NCI-H128 (cell line): ENCODE data around the gene FRMD1.

Experiments
- DNase-seq: peaks from one replicate; lab custom pipeline; 2025; ENCODE audit not compliant: unreplicated experiment; lab: John Stamatoyannopoulos, UW

The FRMD1 gene

DNA sequence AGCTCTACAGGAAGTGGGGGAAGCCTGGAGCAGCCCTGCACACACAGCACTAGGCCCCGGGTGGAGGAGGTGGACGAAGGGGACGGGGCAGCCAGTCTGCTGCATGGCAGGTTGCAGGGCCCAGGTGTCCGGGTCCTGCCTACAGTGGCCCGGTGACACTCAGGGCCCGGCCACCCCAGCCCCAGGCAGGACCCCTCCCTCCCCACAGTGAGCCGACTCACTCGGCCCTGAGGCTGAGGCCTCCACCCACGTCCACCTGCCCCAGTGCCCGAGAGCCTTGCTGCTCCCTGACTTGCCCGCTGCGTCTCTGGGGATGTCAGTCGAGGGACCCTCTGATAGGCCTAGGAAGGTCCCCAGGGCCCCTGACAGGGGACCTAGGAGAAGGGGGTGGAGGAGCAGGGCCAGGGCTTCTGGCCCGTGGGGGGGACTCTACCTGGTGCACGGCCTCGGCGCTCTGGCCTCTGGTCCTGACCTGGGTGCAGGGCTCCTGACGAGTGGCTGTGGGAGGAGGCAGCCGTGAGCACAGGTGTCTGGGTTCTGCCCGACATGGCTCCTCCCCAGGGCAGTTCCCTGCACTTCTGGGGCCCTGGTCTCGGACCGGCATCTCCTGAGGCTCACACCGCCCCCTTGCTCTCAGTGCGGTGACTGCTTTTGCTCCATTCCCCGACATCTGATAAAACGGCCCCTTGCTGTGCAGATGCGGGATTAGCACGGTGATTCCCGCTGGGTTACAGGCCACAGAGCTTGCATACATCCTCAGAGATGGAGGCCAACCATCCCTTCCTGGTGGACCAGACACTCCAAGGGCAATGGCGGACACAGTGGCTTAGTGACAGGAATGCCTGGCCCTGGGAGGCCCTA is 20.1 kb downstream of the FRMD1 start:
- DNase-seq: no peak

- no peak for DNase-seq
These were observed 21.2 kb downstream of the FRMD1 start for GRCh38 chr6:168057836-168058235.

GRCh38 chr6:168056892-168057527 is 22.0 kb downstream of the FRMD1 start:
- no peak for DNase-seq

DNA sequence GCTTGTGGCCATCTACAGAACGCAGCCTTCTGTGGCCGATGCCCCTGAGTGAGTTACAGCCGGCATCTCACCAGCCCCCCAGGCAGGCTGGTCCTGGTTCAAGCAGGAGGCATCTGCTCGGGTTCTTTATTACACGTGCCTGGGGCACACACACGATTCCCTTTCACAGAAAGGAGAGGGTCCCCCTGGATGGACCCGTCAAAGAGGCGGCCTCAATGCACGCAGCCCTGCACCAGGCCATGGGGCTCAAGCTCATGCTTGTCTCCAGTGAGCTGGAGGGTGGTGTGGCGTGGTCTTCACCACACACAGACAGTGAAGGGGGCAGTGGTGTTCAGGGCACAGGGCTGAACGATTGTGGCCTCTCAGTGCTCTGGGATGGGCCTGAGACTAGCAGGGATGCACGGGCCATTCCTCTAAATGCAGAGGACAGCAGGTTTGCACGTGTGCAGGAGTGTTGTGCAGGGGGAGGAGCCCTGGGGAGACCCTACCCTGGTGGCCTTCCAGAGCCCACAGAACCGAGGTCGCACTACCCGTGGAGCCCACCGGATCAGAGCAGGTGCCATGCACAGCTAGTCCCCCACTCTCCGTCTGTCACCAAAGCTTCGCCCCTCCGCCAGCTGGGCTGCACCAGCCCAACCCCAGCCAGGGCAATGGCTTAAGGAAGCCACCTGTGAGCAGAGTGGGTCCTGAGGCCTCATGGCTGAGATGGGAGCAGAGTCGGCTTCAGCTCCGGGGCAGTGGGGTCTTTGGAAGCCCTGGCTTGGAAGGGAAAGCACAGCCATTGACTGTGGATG is 23.1 kb downstream of the FRMD1 start:
- no peak for DNase-seq

DNA sequence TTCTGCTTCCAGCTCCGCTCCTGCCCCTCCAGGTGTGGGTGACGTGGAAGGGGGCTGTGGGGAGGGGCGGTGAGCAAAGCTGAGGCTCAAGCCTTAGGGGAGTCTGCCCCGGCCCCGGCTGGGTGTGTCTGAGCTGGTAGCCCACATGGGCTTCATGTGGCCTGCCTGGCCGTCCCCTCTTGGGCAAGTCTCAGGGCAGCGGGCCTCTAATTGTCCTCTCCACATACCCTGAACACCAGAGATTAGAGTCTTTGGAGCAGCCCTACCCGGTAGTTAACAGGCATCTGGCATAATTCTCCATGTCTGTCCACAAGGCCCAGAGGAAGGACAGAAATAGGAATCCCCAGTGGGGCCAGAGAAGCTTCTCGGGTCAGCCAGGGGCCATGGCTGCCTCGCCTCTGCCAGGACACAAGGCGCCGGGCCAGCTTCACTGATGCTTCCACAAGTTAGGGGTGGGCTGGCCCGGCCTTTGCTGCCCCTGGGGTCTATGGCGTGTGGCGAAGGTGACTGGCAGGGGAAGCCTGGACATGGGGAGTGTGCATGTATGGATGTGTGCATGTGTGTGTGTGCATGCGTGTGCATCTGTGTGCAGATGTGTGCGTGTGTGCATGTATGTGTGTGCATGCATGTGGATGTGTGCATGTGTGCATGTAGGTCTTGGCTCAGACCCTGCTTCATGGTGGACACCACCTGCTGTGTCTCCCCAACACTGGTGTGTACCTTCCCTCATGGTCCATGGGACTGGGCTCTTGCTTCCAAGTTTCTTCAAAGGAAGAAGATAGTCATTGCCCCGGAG is 24.0 kb downstream of the FRMD1 start:
- DNase-seq: no peak

DNA sequence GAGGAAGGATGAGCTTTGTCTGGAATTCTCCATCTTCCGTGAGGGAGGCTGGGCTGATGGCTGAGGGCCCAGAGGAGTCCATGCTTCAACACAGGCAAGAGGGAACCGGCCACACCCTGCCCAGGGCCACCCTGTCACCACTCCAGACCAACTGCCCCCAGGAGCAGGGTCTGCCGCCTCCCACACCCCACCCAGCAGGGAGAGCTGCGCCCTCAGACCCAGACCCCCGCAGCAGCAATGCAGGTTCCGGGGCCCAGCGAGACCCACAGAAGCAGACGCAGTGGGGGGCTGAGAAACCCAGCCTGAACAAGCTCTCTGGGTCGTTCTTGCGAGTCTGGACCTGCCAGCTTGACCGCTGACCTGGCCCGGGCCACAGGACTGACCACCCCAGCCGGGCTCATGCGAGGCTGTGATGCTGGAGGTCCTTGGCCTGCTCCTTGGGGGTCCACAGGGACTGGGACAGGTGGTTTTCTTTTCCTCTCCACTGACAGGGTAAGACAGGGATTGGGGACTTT is 25.0 kb downstream of the FRMD1 start:
- no peak for DNase-seq

DNA sequence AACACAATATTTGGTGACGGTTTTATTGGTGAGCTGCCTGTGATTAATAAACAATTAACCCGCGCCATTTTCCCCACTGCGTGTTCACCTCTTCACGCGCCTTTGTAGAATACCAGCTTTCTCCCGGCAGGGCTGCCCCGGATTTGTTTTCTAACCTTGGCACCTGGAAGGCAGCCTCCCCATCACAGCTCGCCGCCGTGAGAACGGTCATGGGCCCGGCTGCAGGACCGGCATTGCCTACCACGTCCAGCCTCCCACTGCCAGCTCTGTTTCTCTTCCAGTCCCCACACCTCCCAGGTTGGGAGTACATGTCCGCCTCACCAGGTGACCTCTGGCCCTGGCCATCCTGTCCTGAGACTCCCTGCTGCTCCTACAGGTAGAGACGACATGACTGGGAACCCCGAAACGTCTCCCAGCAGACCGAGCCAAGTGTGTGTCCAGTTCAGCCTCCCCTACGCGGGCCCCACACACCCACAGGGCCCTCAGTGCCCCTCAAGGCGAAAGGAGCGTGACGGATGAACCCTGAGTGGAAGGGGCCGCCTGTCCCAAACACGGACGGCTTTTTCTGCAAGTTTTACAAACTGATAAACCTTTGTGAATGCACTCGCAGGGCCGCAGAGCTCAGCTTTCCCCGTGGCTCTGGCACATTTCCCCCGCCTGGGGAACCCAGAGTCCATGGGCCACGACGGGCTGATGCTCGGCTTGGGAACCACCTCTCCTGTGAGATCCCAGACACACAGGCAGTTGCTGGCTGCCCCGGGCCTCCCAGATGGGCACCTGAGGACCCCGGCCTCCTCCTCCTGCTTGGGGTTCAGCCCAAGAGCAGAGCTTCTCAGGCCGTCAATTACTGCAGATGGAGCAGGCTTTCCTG is 25.7 kb downstream of the FRMD1 start:
- DNase-seq: no peak

- DNase-seq: no peak
These were observed 26.6 kb downstream of the FRMD1 start for GRCh38 chr6:168052291-168052891.

- no peak for DNase-seq
These were observed 27.4 kb downstream of the FRMD1 start for GRCh38 chr6:168051648-168052047.

DNA sequence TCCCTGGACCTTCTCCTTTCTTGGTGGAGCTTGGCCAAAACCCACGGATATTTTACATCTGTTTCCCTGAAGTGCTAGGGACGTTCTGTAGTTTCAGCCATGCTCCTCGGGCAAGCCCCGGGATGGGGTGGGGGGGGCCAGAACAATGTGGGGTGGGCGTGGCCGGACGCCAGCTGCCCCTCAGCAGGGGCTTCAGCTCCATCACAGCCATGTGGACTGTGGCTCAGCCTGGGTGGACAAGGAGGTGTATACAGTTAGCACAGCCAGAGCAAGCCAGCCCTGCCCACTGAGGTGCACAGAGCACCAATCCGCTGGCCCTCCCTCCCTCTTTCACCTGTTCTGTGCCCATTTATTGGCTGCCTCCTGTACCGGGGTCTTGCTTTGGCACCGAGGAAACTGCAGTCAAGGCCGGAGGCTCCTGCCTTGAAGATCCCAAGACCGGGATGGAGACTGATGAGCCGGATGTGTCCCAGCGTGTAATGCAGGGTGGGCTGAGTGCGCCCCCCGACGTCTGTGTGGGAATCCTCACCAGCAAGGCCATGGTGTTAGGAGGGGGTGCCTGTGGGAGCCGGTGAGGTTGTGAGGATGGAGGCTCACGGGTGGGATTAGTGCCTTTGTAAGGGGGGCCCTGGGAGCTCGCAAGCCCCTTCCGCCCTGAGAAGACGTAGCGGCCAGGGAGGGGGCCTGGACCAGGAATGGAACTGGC is 28.0 kb downstream of the FRMD1 start:
- no peak for DNase-seq

DNA sequence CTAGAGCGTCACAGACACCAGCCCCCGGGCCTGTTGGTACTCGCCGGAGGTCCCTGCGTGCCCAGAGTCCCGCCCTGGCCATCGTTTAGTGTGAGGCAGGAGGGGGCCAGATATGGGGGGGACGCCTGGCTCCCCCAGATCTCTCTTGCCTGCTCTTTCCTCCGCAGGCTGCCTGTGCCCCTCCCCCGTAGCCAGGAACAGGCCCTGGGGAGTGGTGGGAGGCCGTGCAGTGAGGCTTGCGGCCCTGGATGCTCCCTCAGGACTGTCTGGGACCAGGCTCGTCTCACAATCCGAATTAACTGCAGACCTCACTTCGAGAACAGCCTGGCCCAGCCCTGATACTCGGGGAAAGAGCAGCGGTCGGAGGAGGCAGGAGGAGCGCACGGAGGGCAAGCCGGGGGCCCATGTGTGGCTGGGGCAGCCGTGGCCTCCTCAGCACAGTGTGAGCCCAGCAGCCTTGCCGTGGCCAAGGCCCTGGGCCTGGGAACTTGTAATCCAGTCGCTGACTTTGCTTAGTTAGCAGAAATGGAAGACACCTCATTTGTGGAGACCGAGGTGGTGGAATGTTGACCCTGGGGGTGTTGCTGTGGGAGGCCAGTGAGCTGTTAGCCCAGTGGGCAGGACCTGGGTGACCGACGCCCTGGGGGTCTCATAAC is 28.7 kb downstream of the FRMD1 start:
- no peak for DNase-seq

DNA sequence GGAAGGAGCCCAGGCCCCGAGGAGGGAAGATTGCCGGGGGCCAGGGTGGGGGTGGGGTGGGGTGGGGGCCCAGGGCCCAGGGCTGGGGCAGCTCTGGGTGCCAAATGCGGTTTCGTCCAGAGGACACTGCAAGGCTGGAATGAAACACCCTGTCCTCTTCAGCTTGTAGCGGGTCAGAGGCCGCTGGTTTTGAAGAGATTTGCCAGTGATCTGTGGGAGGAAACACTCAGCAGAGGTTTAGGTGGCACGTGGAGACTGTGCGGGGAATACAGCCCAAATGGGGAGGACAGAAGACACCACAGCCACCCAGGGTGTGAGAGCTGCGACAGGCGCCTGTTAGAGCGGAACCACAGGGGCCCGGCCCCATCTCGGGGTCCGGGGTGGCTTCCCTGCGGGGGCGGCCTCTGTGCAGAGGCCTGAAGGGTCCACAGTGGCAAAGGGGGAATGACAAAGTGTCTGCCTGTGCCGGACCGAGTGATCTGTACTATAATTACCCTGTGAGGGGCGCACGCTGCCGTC is 29.2 kb downstream of the FRMD1 start:
- DNase-seq: no peak

- DNase-seq: no peak
These were observed 29.7 kb downstream of the FRMD1 start for GRCh38 chr6:168049277-168049676.

GRCh38 chr6:168048724-168049025 is 30.3 kb downstream of the FRMD1 start:
- DNase-seq: no peak

GRCh38 chr6:168047841-168048723 is 30.9 kb downstream of the FRMD1 start:
- no peak for DNase-seq

- DNase-seq: no peak
These were observed 32.3 kb downstream of the FRMD1 start for GRCh38 chr6:168046696-168047095.
